Activated CD4-positive, alpha-beta T cell treated with anti-CD3 and anti-CD28 coated beads for 24 hours (primary cell): Measurements from ENCODE around the gene SWI5.
"Not testable (repeated sequence)": the region's sequence is repeated elsewhere in the genome, so short reads cannot be mapped to it uniquely, and the experiment has no call there.

ENCODE experiments used
- DNase-seq, 2 donors: peaks; one replicate each; pipeline ENCODE4 v3.0.0-alpha.2; 2020; ENCODE audit warnings: low read depth in 2 of 2

Gene SWI5

GRCh38 chr9:128279088-128280073 lies 3.3 kb downstream of the SWI5 start:
- not testable (repeated sequence) for DNase-seq

GRCh38 chr9:128280084-128280622 lies 4.1 kb downstream of the SWI5 start:
- DNase-seq, result no peak

- no peak for DNase-seq
These were observed 6.4 kb downstream of the SWI5 start for GRCh38 chr9:128282500-128282899.

- DNase-seq, result no peak
These were observed 9.1 kb downstream of the SWI5 start for GRCh38 chr9:128285033-128285784.

- DNase-seq, result no peak
These were observed 10.4 kb downstream of the SWI5 start for GRCh38 chr9:128286440-128286839.

GRCh38 chr9:128288273-128289004 lies 12.4 kb downstream of the SWI5 start:
- DNase-seq, result no peak

GRCh38 chr9:128292009-128292408 lies 15.9 kb downstream of the SWI5 start:
- no peak for DNase-seq

- DNase-seq, result no peak
These were observed 17.0 kb downstream of the SWI5 start for GRCh38 chr9:128293091-128293490.

- DNase-seq, result no peak
These were observed 18.1 kb downstream of the SWI5 start for GRCh38 chr9:128294142-128294541.

GRCh38 chr9:128296340-128297220 lies 20.5 kb downstream of the SWI5 start:
- no peak for DNase-seq

GRCh38 chr9:128297221-128297773 lies 21.2 kb downstream of the SWI5 start:
- DNase-seq, result no peak

GRCh38 chr9:128298535-128299482 lies 22.7 kb downstream of the SWI5 start:
- DNase-seq, result no peak

GRCh38 chr9:128304136-128304970 lies 28.3 kb downstream of the SWI5 start:
- no peak for DNase-seq

- DNase-seq, result no peak
These were observed 28.9 kb downstream of the SWI5 start for GRCh38 chr9:128304971-128305288.

GRCh38 chr9:128309551-128309950 lies 33.5 kb downstream of the SWI5 start:
- DNase-seq, result no peak

- no peak for DNase-seq
These were observed 34.4 kb downstream of the SWI5 start for GRCh38 chr9:128310461-128310860.

GRCh38 chr9:128314697-128315096 lies 38.6 kb downstream of the SWI5 start:
- no peak for DNase-seq

- DNase-seq, result no peak
These were observed 40.3 kb downstream of the SWI5 start for GRCh38 chr9:128316421-128316820.

GRCh38 chr9:128317629-128318028 lies 41.6 kb downstream of the SWI5 start:
- DNase-seq, result no peak
